K562 (cell line): ENCODE measurements around the gene HEXIM2. TPM values are rescaled to one million over a fixed set of nuclear protein-coding genes. Genes with fewer than 3 reads are reported as not detected.

ENCODE experiments used
- CXXC5 ChIP-seq: fragments of 250-450 bp; sonication (Bioruptor Pico); IDR thresholded peaks from 2 replicates; pipeline ENCODE4 v1.8.0; 2022; ENCODE audit warnings: inconsistent platforms, mild to moderate bottlenecking, moderate library complexity
- REST ChIP-seq, 2 experiments: fragments of 450-650 bp; formaldehyde crosslinking in 1 of 2; IDR thresholded peaks; 2 replicates each; pipeline versions ENCODE4 v1.4.0 to v1.6.1; 2014 to 2020; ENCODE audit warnings: mild to moderate bottlenecking in 2 of 2, borderline replicate concordance in 1 of 2, low read depth in 1 of 2
- ZBTB33 ChIP-seq: sonication (generic); formaldehyde crosslinking; IDR thresholded peaks from 2 replicates; pipeline ENCODE4 v1.8.1; 2023; ENCODE audit warnings: mild to moderate bottlenecking, missing genetic modification reagents
- ZNF592 ChIP-seq: fragments of 450-650 bp; IDR thresholded peaks from 2 replicates; pipeline ENCODE4 v1.6.1; 2017; ENCODE audit warnings: antibody characterized with exemption, mild to moderate bottlenecking
- polyA plus RNA-seq, 8 experiments: library from polyadenylated mRNA; depleted of rRNA in 4 of 8; stranded (reverse) in 5 of 8; unstranded in 3 of 8; fragments of >200 nt; fragmentation: Nextera tagmentation in 2 of 8; fragmentation: Illumina TruSeq in 1 of 8; extraction: Ambion mirVana in 2 of 8; extraction: Trizol in 1 of 8; gene quantifications; 2 replicates each; pipeline versions ENCODE4 v1.2.1 to v1.2.3, GENCODE V29; 2011 to 2014; ENCODE audit warnings: inconsistent platforms in 1 of 8, missing spikeins in 1 of 8
- total RNA-seq, 7 experiments: library from RNA; depleted of rRNA in 6 of 7; stranded (reverse); fragments of >200 nt in 6 of 7; fragmentation: Illumina TruSeq in 2 of 7; extraction: Trizol in 2 of 7; gene quantifications; 2 replicates each; pipeline versions ENCODE4 v1.2.1 to v1.2.3, GENCODE V29; 2011 to 2021; ENCODE audit warnings: low replicate concordance in 1 of 7

HEXIM2 gene
- total and polyA plus RNA-seq, 9 of the 15 experiments (the other 6 are each of a cell fraction or from before 2014, with no cell fraction given) = 0.69 to 3.4 (median 1.1) TPM; not detected in 2

- TF ChIP-seq REST (IDR thresholded peaks at IDR 0.05; ENCODE audit: borderline replicate concordance) (no peak), REST (CRISPR knock-in tag; IDR thresholded peaks at IDR 0.05; ENCODE audit: low read depth) (0 out of 2 replicates have a peak, but pooled peaks have one; percentile 25), CXXC5 (peak; percentile 19; the same call in 1 of the 2 replicates), ZBTB33 (peak; percentile 63; the same call in 1 of the 2 replicates), ZNF592 (0 out of 2 replicates have a peak, but pooled peaks have one; percentile 48)
Observed at GRCh38 chr17:45144199-45145034, 17.3 kb upstream of the HEXIM2 start (continued).
